ENCODE results near the gene GTF3C4. TPM values are rescaled to one million over a fixed set of nuclear protein-coding genes. Genes with fewer than 3 reads are reported as not detected.

Gene GTF3C4
- polyA plus RNA-seq, 1 experiment, result 2.8 TPM

DNA sequence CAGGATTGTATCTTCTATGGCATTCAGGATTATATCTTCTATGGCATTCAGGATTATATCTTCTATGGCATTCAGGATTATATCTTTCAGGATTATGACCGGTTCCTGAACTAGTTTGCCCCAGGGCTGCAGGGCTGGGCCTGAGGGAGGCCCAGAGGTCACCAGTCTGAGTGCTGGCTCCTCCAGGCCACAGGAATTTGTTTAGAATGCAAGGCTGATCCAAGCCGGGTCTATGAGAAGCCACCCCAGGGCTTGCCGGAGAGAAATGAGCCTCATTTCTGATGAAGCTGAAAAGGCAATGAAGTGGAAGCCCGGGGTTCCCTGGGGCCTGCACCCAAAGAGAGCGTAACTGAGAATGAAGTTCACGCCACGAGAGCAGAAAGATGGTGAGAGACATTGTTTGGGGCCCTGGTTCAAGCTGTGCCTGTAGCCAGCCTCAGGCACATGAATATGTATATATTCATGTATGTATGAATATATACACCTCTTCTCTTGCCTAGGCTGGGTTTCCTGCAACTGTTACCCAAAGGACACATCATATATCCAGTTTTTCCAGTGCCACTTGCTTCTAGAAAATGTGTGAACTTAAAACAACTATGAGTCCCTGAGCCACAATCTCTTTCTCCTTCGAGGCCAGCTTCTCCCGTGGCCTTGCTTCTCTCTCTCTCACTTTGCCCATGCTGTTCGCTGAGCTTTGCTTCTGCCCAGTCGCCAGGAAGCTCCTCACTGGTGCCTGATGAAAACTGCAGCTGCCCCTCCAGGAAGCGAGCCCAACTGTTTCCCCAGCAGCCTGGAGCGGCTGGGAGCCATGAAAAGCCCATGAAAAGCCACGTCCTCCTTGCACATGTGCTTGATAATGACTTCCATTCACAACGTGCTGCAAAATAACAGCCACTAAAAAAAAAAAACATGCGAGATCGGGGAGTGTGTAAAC lies 62.3 kb downstream of the GTF3C4 start:
- Histone ChIP-seq H3K36me3 (ENCODE audit: control insufficient read depth, insufficient read depth, low read length) (no peaks in the 10 kb centered on the region), H3K4me3 (ENCODE audit: low read depth, low read length) (no peak overlapping the region), H3K27me3 (ENCODE audit: control insufficient read depth, insufficient read depth, low read length) (peaks cover 3% of the 10 kb centered on the region)
- ChIA-PET CTCF (no interaction called here), POLR2A (interaction anchor here (0.7 kb wide), 1 partner anchor 123 kb away, joined by 3 read pairs; no protein-coding TSS in a partner anchor)
- no peak for DNase-seq (ENCODE audit: low read depth)
- TF ChIP-seq CTCF (IDR thresholded peaks at IDR 0.05; ENCODE audit: insufficient read depth, low read depth, low read length), result no peak

- H3K27me3 ChIP-seq (ENCODE audit: control insufficient read depth, insufficient read depth, low read length), result peaks cover under 1% of the 10 kb centered on the region
- TF ChIP-seq CTCF (IDR thresholded peaks at IDR 0.05; ENCODE audit: insufficient read depth, low read depth, low read length), result no peak
- POLR2A ChIA-PET, result no interaction called here
- no peak for DNase-seq (ENCODE audit: low read depth)
- H3K4me3 ChIP-seq (ENCODE audit: low read depth, low read length), result no peak overlapping the region
- no peaks in the 10 kb centered on the region for H3K36me3 ChIP-seq (ENCODE audit: control insufficient read depth, insufficient read depth, low read length)
- CTCF ChIA-PET, result no interaction called here
Measured at GRCh38 chr9:132733260-132733815, 63.1 kb downstream of the GTF3C4 start.

- CTCF ChIA-PET, result interaction anchor here (1.3 kb wide), 1 partner anchor 13 kb away, joined by 4 read pairs; no protein-coding TSS in a partner anchor
- no peak for TF ChIP-seq CTCF (IDR thresholded peaks at IDR 0.05; ENCODE audit: insufficient read depth, low read depth, low read length)
- DNase-seq (ENCODE audit: low read depth), result no peak
- Histone ChIP-seq H3K27me3 (ENCODE audit: control insufficient read depth, insufficient read depth, low read length) (peaks cover 17% of the 10 kb centered on the region), H3K4me3 (ENCODE audit: low read depth, low read length) (no peak overlapping the region), H3K36me3 (ENCODE audit: control insufficient read depth, insufficient read depth, low read length) (no peaks in the 10 kb centered on the region)
- POLR2A ChIA-PET, result no interaction called here
Measured at GRCh38 chr9:132739710-132740310, 69.5 kb downstream of the GTF3C4 start.

DNA sequence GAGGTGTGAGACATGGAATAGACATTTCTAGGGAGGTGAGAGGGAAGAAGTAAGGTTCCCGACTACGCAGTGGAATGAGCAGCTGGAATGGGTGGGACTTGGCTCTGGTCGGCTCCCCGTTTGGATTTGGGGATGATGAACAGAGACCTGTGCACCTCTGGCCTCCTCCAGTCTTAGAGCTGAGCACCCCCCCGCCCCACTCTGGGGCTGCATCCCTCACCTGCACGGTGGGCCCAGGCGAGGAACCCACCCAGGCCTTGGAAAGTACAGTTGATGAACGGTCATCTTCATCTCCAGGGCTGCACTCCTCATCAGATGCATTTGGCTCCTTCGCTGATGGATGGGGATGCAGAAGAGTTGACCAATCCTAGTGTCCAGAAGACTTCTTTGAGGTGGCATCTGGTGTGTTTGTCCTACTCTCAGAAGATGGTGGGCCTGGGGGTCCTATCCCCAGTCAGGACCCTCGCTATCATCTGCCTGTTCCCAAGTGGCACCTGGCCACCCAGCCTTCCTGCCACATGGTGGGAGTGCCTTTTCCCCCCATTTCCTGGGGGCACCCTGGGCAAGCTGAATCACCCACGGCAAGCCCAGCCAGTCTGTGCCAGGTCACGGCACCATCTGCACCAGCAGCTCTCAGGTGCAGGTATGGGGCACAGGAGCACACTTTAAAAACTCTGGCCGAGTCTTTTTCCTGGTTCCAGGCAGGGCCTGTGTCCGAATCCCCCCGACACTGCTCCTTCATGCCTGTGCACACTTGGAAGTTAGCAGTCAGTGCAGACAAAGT lies 70.5 kb downstream of the GTF3C4 start:
- H3K27me3 ChIP-seq (ENCODE audit: control insufficient read depth, insufficient read depth, low read length), result peaks cover 25% of the 10 kb centered on the region
- POLR2A ChIA-PET, result no interaction called here
- no peak for DNase-seq (ENCODE audit: low read depth)
- CTCF ChIA-PET, result interaction anchor here (1.0 kb wide), 1 partner anchor 54 kb away, joined by 3 read pairs; no protein-coding TSS in a partner anchor
- no peak overlapping the region for H3K4me3 ChIP-seq (ENCODE audit: low read depth, low read length)
- no peaks in the 10 kb centered on the region for H3K36me3 ChIP-seq (ENCODE audit: control insufficient read depth, insufficient read depth, low read length)
- no peak for TF ChIP-seq CTCF (IDR thresholded peaks at IDR 0.05; ENCODE audit: insufficient read depth, low read depth, low read length)
